ENCODE results near the gene KIF1A. TPM values are rescaled to one million over a fixed set of nuclear protein-coding genes. Genes with fewer than 3 reads are reported as not detected.

The KIF1A gene
- total RNA-seq, 1 donor from 2014 or later = 69.2 TPM

- peak; percentile 72 for TF ChIP-seq CTCF (conservative IDR thresholded peaks at IDR 0.05; ENCODE audit: low read depth, low read length)
- no peak overlapping the region for H3K4me3 ChIP-seq (ENCODE audit: low read depth, low read length)
- DNase-seq (ENCODE audit: low read depth) = peak; percentile 6
These were observed 20.5 kb upstream of the KIF1A start for GRCh38 chr2:240840435-240841060.

GRCh38 chr2:240839152-240840143 is 19.4 kb upstream of the KIF1A start:
- DNase-seq (ENCODE audit: low read depth) = no peak
- H3K4me3 ChIP-seq (ENCODE audit: low read depth, low read length) = no peak overlapping the region
- TF ChIP-seq CTCF (conservative IDR thresholded peaks at IDR 0.05; ENCODE audit: low read depth, low read length) = no peak

- no peak for TF ChIP-seq CTCF (conservative IDR thresholded peaks at IDR 0.05; ENCODE audit: low read depth, low read length)
- DNase-seq (ENCODE audit: low read depth) = no peak
- H3K4me3 ChIP-seq (ENCODE audit: low read depth, low read length) = no peak overlapping the region
These were observed 17.6 kb upstream of the KIF1A start for GRCh38 chr2:240837621-240838020.

- no peak overlapping the region for H3K4me3 ChIP-seq (ENCODE audit: low read depth, low read length)
- DNase-seq (ENCODE audit: low read depth) = no peak
- no peak for TF ChIP-seq CTCF (conservative IDR thresholded peaks at IDR 0.05; ENCODE audit: low read depth, low read length)
These were observed 16.9 kb upstream of the KIF1A start for GRCh38 chr2:240836781-240837467.

GRCh38 chr2:240835528-240835927 is 15.5 kb upstream of the KIF1A start:
- no peak for DNase-seq (ENCODE audit: low read depth)
- H3K4me3 ChIP-seq (ENCODE audit: low read depth, low read length) = no peak overlapping the region
- no peak for TF ChIP-seq CTCF (conservative IDR thresholded peaks at IDR 0.05; ENCODE audit: low read depth, low read length)

- H3K4me3 ChIP-seq (ENCODE audit: low read depth, low read length) = no peak overlapping the region
- DNase-seq (ENCODE audit: low read depth) = no peak
- TF ChIP-seq CTCF (conservative IDR thresholded peaks at IDR 0.05; ENCODE audit: low read depth, low read length) = no peak
These were observed 14.5 kb upstream of the KIF1A start for GRCh38 chr2:240834377-240834975.

Data from epithelial cell of proximal tubule (primary cell).